NCI-H2227 (cell line): ENCODE measurements around the gene CENPU.
A peak's percentile ranks its signal among the peaks of the same experiment; 100 is the strongest.

ENCODE experiments used
- DNase-seq: peaks from one replicate; lab custom pipeline; 2025; ENCODE audit not compliant: unreplicated experiment; lab: John Stamatoyannopoulos, UW

The CENPU gene

DNA sequence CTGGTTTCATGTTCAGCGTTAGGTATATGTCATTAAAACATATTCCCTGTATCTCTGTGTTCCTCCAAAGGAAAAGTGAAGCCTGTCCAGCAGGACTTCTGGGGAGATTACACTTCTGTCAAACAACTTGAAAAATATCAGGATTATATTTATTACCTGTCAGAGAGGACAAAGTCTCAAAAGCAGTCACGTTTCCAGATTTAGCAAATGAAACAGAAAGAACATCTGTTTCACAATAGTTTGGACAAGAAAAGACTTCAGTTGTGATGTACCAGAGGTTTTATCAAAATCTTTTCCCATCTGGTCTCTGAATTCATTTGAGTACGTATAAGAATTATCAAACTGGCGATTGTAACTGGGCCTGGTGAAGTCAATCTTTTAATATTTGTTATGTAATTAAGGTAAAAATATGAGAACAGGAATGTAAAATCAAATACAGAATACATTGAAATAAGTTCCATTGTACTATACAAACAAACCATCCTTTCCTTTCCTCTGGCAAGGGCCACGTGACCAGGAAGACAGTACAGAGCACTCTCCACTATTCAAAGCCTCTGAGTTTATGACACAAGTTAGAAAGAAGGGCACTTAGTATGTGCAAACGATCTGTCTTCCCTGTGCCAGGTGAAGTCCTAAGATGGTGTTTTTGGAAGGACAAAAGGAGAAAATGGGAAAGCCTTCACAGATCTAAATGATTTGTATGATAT, 87.8 kb downstream of the CENPU start:
- DNase-seq: no peak

DNA sequence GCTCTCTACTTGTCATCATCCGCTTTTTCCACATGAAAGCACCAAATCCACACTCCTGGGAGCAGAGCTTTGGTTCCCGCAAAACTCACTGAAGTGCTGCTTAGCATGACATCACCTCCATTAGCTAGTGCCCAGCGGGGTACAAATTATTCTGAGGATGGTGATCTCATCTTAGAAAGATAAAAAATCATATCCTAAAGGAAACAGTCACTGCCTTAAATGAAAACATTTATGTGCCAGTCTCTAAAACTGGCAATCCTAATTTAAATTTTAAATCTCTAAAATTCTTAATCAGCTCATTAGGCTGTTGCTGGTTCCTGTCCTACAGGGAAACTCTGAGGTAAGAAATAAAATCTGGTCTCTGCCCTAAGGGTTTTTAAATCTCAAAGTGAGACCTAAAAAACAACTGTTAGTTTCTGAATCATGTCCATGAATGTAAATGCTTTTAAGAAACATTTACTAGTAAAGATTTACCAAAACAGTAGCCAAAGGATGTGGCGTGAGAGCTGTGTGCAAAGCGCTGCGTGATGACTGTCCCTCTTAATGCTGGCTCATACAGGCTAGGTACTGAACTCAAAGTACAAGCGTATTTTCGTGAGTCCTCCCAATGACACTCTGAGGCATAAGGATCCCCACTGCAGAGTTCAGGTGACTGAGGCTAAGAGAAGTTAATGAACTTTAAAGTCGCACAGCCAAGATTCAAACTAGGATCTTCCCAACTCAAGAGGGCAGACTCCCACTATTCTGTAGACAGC, 89.2 kb downstream of the CENPU start:
- peak; percentile 2 for DNase-seq
